ENCODE results near the gene LOXL3. TPM values are rescaled to one million over a fixed set of nuclear protein-coding genes. Genes with fewer than 3 reads are reported as not detected.

LOXL3 gene
- total and polyA plus RNA-seq, 2 of the 8 experiments (the other 6 are each of a cell fraction or from before 2014, with no cell fraction given), result 22.4 to 27.2 TPM

DNA sequence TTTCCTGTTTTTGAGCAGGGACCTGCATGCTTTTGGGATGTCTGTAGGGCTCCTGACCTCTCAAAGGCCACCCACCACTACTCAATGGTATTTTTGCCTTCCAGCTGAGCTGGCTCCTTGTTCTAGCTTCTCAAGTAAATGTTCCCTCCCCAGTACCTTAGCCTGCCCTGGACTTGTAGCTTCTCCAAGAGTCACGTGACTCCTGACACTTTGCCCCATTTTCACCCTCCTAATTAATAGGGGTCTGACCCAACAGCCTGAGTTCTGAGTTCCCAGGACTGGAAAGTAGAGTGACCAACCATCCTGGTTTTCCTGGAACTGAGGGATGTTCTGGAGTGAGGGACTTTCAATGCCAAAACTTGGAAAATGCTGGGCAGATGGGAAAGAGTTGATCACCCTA lies 58.3 kb downstream of the LOXL3 start:
- Histone ChIP-seq H2AFZ (ENCODE audit: low read length) (no peak overlapping the region), H2BK15ac (ENCODE audit: low read length) (no peak overlapping the region), H3K4ac (replicated peaks; ENCODE audit: insufficient read length, low read depth, low read length) (no peak overlapping the region), H2AK5ac (ENCODE audit: low read depth, low read length) (no peak overlapping the region), H3K56ac (replicated peaks; ENCODE audit: insufficient read length, low read depth, low read length) (no peak overlapping the region), H2BK120ac (replicated peaks; ENCODE audit: low read depth, low read length) (no peak overlapping the region), H3K23me2 (ENCODE audit: low read depth, low read length) (peaks cover 20% of the 10 kb centered on the region; the same call in 1 of the 2 replicates), H3K14ac (ENCODE audit: insufficient read length) (no peak overlapping the region), H3K23ac (ENCODE audit: insufficient read length) (no peak overlapping the region), H3K79me1 (ENCODE audit: low read depth, low read length) (no peaks in the 10 kb centered on the region), H4K20me1 (replicated peaks in 1 of 2; ENCODE audit: control insufficient read depth in 1 of 2, insufficient read depth in 2 of 2, low read length in 2 of 2) (peaks cover 1 to 12% of the 10 kb centered on the region in 2 experiments), H3K18ac (ENCODE audit: extremely low read depth, low read length) (no peak overlapping the region), H2BK12ac (ENCODE audit: low read depth, low read length) (no peak overlapping the region), H2BK20ac (ENCODE audit: low read length) (no peak overlapping the region), H2BK5ac (ENCODE audit: low read depth, low read length) (no peak overlapping the region), H3K4me2 (ENCODE audit: insufficient read depth in 1 of 2, low read depth in 2 of 2, low read length in 2 of 2) (no peak overlapping the region), H4K91ac (replicated peaks; ENCODE audit: insufficient read length, low read length) (no peak overlapping the region), H4K5ac (ENCODE audit: insufficient read length, low read depth, low read length) (no peak overlapping the region), H3K27me3 (replicated peaks in 1 of 4; ENCODE audit: control insufficient read depth in 3 of 4, extremely low read depth in 1 of 4, insufficient read depth in 3 of 4, low read length in 3 of 4) (peaks cover 43 to 56% (median 54%) of the 10 kb centered on the region in 4 experiments), H3K27ac (ENCODE audit: low read depth, low read length) (no peak overlapping the region), H3K9ac (replicated peaks in 1 of 4; ENCODE audit: extremely low read depth in 1 of 4, low read depth in 3 of 4, low read length in 3 of 4) (no peak overlapping the region), H3K9me3 (ENCODE audit: insufficient read depth in 2 of 2, low read depth in 1 of 2, low read length in 1 of 2) (no peaks in the 10 kb centered on the region), H3K4me1 (replicated peaks in 1 of 4; ENCODE audit: control insufficient read depth in 3 of 4, insufficient read depth in 4 of 4, low read length in 3 of 4) (peaks cover 3 to 26% (median 13%) of the 10 kb centered on the region in 4 experiments), H3K36me3 (ENCODE audit: control insufficient read depth in 2 of 4, insufficient read depth in 4 of 4, low read length in 3 of 4) (peaks cover 7 to 20% (median 17%) of the 10 kb centered on the region in 4 experiments), H3K79me2 (ENCODE audit: control insufficient read depth in 1 of 2, insufficient read depth in 2 of 2, low read length in 2 of 2) (no peaks in the 10 kb centered on the region), H4K8ac (ENCODE audit: extremely low read depth, insufficient read depth, low read length) (no peak overlapping the region), H3K4me3 (ENCODE audit: extremely low read depth in 1 of 4, insufficient read depth in 2 of 4, low read depth in 3 of 4, low read length in 4 of 4) (no peak overlapping the region)
- DNase-seq (ENCODE audit: low read depth in 1 of 2, low spot score in 2 of 2) (no peak), FAIRE-seq (no peak)
- POLR2A ChIA-PET (ENCODE audit: partially characterized antibody), result interaction anchor here (0.7 to 9.4 kb wide), 8 partner anchors 9 to 37 kb away, joined by 3 to 73 read pairs (median 18); partner anchors contain the start of genes AUP1, CCDC142, HTRA2 and MOGS
- CTCF ChIA-PET (ENCODE audit: partially characterized antibody), result interaction anchor here (0.9 to 2.1 kb wide), 2 partner anchors 12 to 93 kb away, joined by 3 to 8 read pairs; partner anchors contain the start of genes CCDC142 and TTC31
- TF ChIP-seq HDAC2 (IDR thresholded peaks at IDR 0.05; ENCODE audit: borderline replicate concordance in 1 of 2, low read depth in 2 of 2, low read length in 2 of 2), result no peak
- TF ChIP-seq TBP (IDR thresholded peaks at IDR 0.05; ENCODE audit: low read depth, low read length), result no peak
- 75% methylated on average over 1 of the region's 1 CpG; no CpG with 5 or more reads in 1 of the 2 experiments for WGBS, 2 experiments (ENCODE audit: extremely low coverage in 1 of 2, insufficient coverage in 1 of 2, insufficient read length in 1 of 2, insufficient replicate concordance in 2 of 2, low coverage in 1 of 2, low lambda C conversion rate in 2 of 2, missing lambda C conversion rate in 1 of 2)
